GM18498 (cell line): ENCODE results near the gene OOSP3.

Source experiments
- ATAC-seq: cut with Tn5 transposase; IDR thresholded peaks from one replicate; pipeline ENCODE4 v1.9.1; 2021; ENCODE audit warnings: mild to moderate bottlenecking, moderate library complexity; ENCODE audit not compliant: unreplicated experiment

Gene OOSP3

GRCh38 chr11:59943997-59944714, 65.6 kb downstream of the OOSP3 start:
- no peak for ATAC-seq

- ATAC-seq: no peak
Observed at GRCh38 chr11:59944720-59945119, 66.1 kb downstream of the OOSP3 start.
